Lower lobe of right lung (tissue), 2 donors: ENCODE data around the gene RFXANK. TPM values are rescaled to one million over a fixed set of nuclear protein-coding genes. Genes with fewer than 3 reads are reported as not detected.

ENCODE experiments used
- ATAC-seq, 2 donors: fragments of 200-7000 bp; cut with Tn5 transposase; one replicate each; pipeline ENCODE4 v1.9.1; 2020 to 2022; ENCODE audit warnings: mild to moderate bottlenecking in 2 of 2, moderate library complexity in 2 of 2
- DNase-seq: peaks from one replicate; pipeline ENCODE4 v3.0.0-alpha.2; 2020
- H3K27ac ChIP-seq: fragments of 200-600 bp; one replicate; pipeline ENCODE4 v1.8.0; 2022
- H3K27me3 ChIP-seq: fragments of 200-600 bp; one replicate; pipeline ENCODE4 v1.8.0; 2022; ENCODE audit warnings: low read depth
- H3K36me3 ChIP-seq: fragments of 200-600 bp; one replicate; pipeline ENCODE4 v1.8.0; 2022; ENCODE audit warnings: mild to moderate bottlenecking
- H3K4me1 ChIP-seq: fragments of 200-600 bp; one replicate; pipeline ENCODE4 v1.8.0; 2022
- H3K4me3 ChIP-seq: fragments of 200-600 bp; one replicate; pipeline ENCODE4 v1.8.0; 2022; ENCODE audit warnings: mild to moderate bottlenecking
- H3K9me3 ChIP-seq: fragments of 200-600 bp; one replicate; pipeline ENCODE4 v1.8.0; 2022
- CTCF ChIP-seq: fragments of 200-600 bp; IDR thresholded peaks from one replicate; pipeline ENCODE4 v1.8.0; 2022; ENCODE audit warnings: antibody characterized with exemption, mild to moderate bottlenecking
- intact Hi-C: fragments of 100-400 bp; cut with DNase I; formaldehyde crosslinking; loops from one replicate; pipeline ENCODE4 v1.11.0; 2022
- long read RNA-seq: library from polyadenylated mRNA; unstranded; transcript quantifications from one replicate; pipeline ENCODE4 v2.0.0, GENCODE V29; 2021
- total RNA-seq: library from RNA; stranded (reverse); fragmentation: NEBNext Ultra II Directional; extraction: Animal tissue kit (Norgen Biotek cat#: 25700); gene quantifications from one replicate; pipeline ENCODE4 v1.2.1, GENCODE V29; 2021
- donor health status: DM: no; HTN: yes; CAD: no; lungs with severe emphysema.

Gene RFXANK
- 67.0 TPM for total RNA-seq
- long read RNA-seq, transcript RFXANK-203 (9 exons, 1,212 nt) = major isoform, 15 of 38 reads
- long read RNA-seq, partial matches to known transcripts = 7 of 38 reads
- long read RNA-seq, other reads (novel, unspliced or antisense) = 15 of 38 reads

GRCh38 chr19:19192078-19192882 lies at the start of gene RFXANK, which contains the start of gene BORCS8:
Gene RFXANK (plus strand): TSS chr19:19192258. CDS start chr19:19193947, 1,689 bp downstream.
Gene BORCS8 (minus strand): TSS chr19:19192152. CDS start chr19:19192117, 35 bp downstream.
- Histone ChIP-seq H3K27me3 (no peaks in the 10 kb centered on the region), H3K4me3 (peak within 1 kb of the TSS; percentile 99), H3K9me3 (no peaks in the 10 kb centered on the region), H3K4me1 (peaks cover 44% of the 10 kb centered on the region), H3K36me3 (peaks cover 16% of the 10 kb centered on the region), H3K27ac (peak within 1 kb of the TSS; percentile 100)
- TF ChIP-seq CTCF = no peak
- ATAC-seq = peak; percentile 96
- intact Hi-C loops = no loop called here
- DNase-seq = peak; percentile 99

- DNase-seq (no peak), ATAC-seq (no peak)
- TF ChIP-seq CTCF = no peak
- intact Hi-C loops = no loop called here
- H3K4me1 ChIP-seq = peaks cover 5% of the 10 kb centered on the region
- H3K27me3 ChIP-seq = no peaks in the 10 kb centered on the region
- H3K4me3 ChIP-seq = no peak overlapping the region
- no peak overlapping the region for H3K27ac ChIP-seq
- peaks cover 10% of the 10 kb centered on the region for H3K36me3 ChIP-seq
- H3K9me3 ChIP-seq = no peaks in the 10 kb centered on the region
Observed at GRCh38 chr19:19142347-19142746, 49.7 kb upstream of the RFXANK start.

GRCh38 chr19:19145281-19145680 lies 46.8 kb upstream of the RFXANK start:
- DNase-seq = no peak
- Histone ChIP-seq H3K4me3 (no peak overlapping the region), H3K27me3 (no peaks in the 10 kb centered on the region), H3K9me3 (no peaks in the 10 kb centered on the region), H3K27ac (no peak overlapping the region), H3K36me3 (peaks cover 33% of the 10 kb centered on the region), H3K4me1 (no peaks in the 10 kb centered on the region)
- peak in 1 of 2 donors; percentile 4 for ATAC-seq
- intact Hi-C loops = no loop called here
- no peak for TF ChIP-seq CTCF

GRCh38 chr19:19145684-19146608 lies 46.1 kb upstream of the RFXANK start:
- intact Hi-C loops = no loop called here
- Histone ChIP-seq H3K4me3 (no peak overlapping the region), H3K4me1 (no peaks in the 10 kb centered on the region), H3K27ac (no peak overlapping the region), H3K27me3 (no peaks in the 10 kb centered on the region), H3K9me3 (no peaks in the 10 kb centered on the region), H3K36me3 (peaks cover 33% of the 10 kb centered on the region)
- TF ChIP-seq CTCF = peak; percentile 85
- peak; percentile 86 for DNase-seq
- peak; percentile 84 to 90 for ATAC-seq

- no peak overlapping the region for H3K27ac ChIP-seq
- no peak overlapping the region for H3K4me3 ChIP-seq
- intact Hi-C loops = no loop called here
- H3K9me3 ChIP-seq = no peaks in the 10 kb centered on the region
- H3K36me3 ChIP-seq = peaks cover 33% of the 10 kb centered on the region
- DNase-seq = no peak
- no peaks in the 10 kb centered on the region for H3K27me3 ChIP-seq
- ATAC-seq = no peak
- TF ChIP-seq CTCF = no peak
- H3K4me1 ChIP-seq = no peaks in the 10 kb centered on the region
Observed at GRCh38 chr19:19146865-19147264, 45.2 kb upstream of the RFXANK start.
